Upper lobe of left lung (tissue), 6 donors: Measurements from ENCODE around the gene PLCL2. TPM values are rescaled to one million over a fixed set of nuclear protein-coding genes. Genes with fewer than 3 reads are reported as not detected.

Source experiments
- ATAC-seq, 2 donors: fragments of 200-7000 bp; cut with Tn5 transposase; one replicate each; pipeline ENCODE4 v1.9.1; 2022; ENCODE audit warnings: mild to moderate bottlenecking in 2 of 2, moderate library complexity in 2 of 2; ENCODE audit not compliant: low FRiP score in 2 of 2
- DNase-seq, 2 donors: peaks; one replicate each; pipeline ENCODE4 v3.0.0-alpha.2; 2019 to 2020
- H3K27ac ChIP-seq, 4 donors: fragments of 200-600 bp; sonication (generic); one replicate each; pipeline ENCODE4 v1.5.1; 2016 to 2019
- H3K27me3 ChIP-seq, 4 donors: fragments of 200-600 bp; sonication (generic); one replicate each; pipeline ENCODE4 v1.5.1; 2017 to 2019
- H3K36me3 ChIP-seq, 4 donors: fragments of 200-600 bp; sonication (generic); one replicate each; pipeline ENCODE4 v1.5.1; 2016 to 2019
- H3K4me1 ChIP-seq, 4 donors: fragments of 200-600 bp; sonication (generic); one replicate each; pipeline ENCODE4 v1.5.1; 2018 to 2019
- H3K4me3 ChIP-seq, 4 donors: fragments of 200-600 bp; sonication (generic); one replicate each; pipeline ENCODE4 v1.5.1; 2017 to 2019; ENCODE audit warnings: mild to moderate bottlenecking in 2 of 4, moderate library complexity in 1 of 4
- H3K9me3 ChIP-seq, 4 donors: fragments of 200-600 bp; sonication (generic); one replicate each; pipeline ENCODE4 v1.5.1; 2018 to 2019
- EP300 ChIP-seq, 4 donors: sonication (generic); formaldehyde crosslinking; IDR thresholded peaks; one replicate each; pipeline ENCODE4 v1.5.1; 2017; ENCODE audit warnings: antibody characterized with exemption in 4 of 4, control low read depth in 2 of 4
- POLR2A ChIP-seq, 4 donors: fragments of 450-650 bp; IDR thresholded peaks; one replicate each; pipeline ENCODE4 v1.5.1; 2016 to 2017; ENCODE audit warnings: antibody characterized with exemption in 4 of 4, mild to moderate bottlenecking in 2 of 4
- POLR2AphosphoS5 ChIP-seq, 2 donors: sonication (generic); formaldehyde crosslinking; IDR thresholded peaks; one replicate each; pipeline ENCODE4 v1.5.1; 2017; ENCODE audit warnings: antibody characterized with exemption in 2 of 2
- WGBS, 2 donors: methylation state at CpG; one replicate each; pipeline ENCODE4 v1.1.5; 2017 to 2018; 5-methylcytosine and 5-hydroxymethylcytosine counted together
- total RNA-seq, 6 donors: library from RNA; depleted of rRNA in 4 of 6; stranded (reverse); fragments of >200 nt in 4 of 6; gene quantifications; one replicate each; pipeline versions ENCODE4 v1.1.0 to v1.2.1, GENCODE V29; 2016 to 2021
- TF ChIP-seq, protein P1 (sequence below), 6 experiments: fragments of 450-650 bp in 4 of 6; fragments of 200-600 bp in 2 of 6; sonication (generic) in 2 of 6; IDR thresholded peaks; one replicate each; pipeline ENCODE4 v1.5.1; 2016 to 2019; ENCODE audit warnings: antibody characterized with exemption in 6 of 6
- donor health status: DM: no; HTN: no; CAD: no; lungs with moderate emphysema.
- donor health status: DM: no; HTN: yes; CAD: no; lungs with severe emphysema.

PLCL2 gene
- total RNA-seq, 6 donors from 2014 or later = 6.5 to 15.8 (median 10.7) TPM

GRCh38 chr3:17040990-17041377 is 156.2 kb downstream of the PLCL2 start:
- Histone ChIP-seq H3K4me1 (peaks cover 5 to 15% (median 13%) of the 10 kb centered on the region in 4 donors), H3K9me3 (no peaks in the 10 kb centered on the region), H3K4me3 (no peak overlapping the region), H3K27me3 (no peaks in the 10 kb centered on the region), H3K36me3 (no peaks in the 10 kb centered on the region), H3K27ac (no peak overlapping the region)
- ATAC-seq (no peak), DNase-seq (no peak)
- WGBS, 2 donors = 93 to 94% methylated on average over 5 of the region's 5 CpGs
- TF ChIP-seq POLR2A (IDR thresholded peaks at IDR 0.05) (no peak), EP300 (IDR thresholded peaks at IDR 0.05) (no peak), POLR2AphosphoS5 (IDR thresholded peaks at IDR 0.05) (no peak)
- TF ChIP-seq, protein P1, sequence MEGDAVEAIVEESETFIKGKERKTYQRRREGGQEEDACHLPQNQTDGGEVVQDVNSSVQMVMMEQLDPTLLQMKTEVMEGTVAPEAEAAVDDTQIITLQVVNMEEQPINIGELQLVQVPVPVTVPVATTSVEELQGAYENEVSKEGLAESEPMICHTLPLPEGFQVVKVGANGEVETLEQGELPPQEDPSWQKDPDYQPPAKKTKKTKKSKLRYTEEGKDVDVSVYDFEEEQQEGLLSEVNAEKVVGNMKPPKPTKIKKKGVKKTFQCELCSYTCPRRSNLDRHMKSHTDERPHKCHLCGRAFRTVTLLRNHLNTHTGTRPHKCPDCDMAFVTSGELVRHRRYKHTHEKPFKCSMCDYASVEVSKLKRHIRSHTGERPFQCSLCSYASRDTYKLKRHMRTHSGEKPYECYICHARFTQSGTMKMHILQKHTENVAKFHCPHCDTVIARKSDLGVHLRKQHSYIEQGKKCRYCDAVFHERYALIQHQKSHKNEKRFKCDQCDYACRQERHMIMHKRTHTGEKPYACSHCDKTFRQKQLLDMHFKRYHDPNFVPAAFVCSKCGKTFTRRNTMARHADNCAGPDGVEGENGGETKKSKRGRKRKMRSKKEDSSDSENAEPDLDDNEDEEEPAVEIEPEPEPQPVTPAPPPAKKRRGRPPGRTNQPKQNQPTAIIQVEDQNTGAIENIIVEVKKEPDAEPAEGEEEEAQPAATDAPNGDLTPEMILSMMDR (IDR thresholded peaks at IDR 0.05) = no peak

DNA sequence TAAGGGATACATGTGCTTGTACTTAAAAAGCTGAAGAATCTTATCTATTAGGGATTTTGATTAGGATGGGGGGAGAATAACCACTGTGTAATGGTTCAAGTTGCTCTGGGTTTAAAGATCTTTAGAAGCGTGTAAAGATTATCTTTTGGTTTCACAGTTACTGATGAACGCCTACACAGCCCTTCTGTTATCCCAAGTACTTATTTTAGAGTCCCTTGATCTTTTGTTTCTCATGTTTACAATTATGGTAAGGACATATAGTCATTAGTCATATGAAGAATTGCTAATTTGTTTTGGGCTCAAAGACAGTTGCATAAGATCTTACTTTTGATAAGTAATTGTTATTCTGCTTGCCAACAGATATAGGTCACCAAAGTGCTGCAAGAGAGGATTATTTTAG is 160.1 kb downstream of the PLCL2 start:
- no peaks in the 10 kb centered on the region for H3K36me3 ChIP-seq
- H3K4me1 ChIP-seq = peaks cover 0 to 5% (median 3%) of the 10 kb centered on the region in 4 donors
- no peak overlapping the region for H3K4me3 ChIP-seq
- ATAC-seq = no peak
- 73 to 93% methylated on average over 2 of the region's 2 CpGs for WGBS, 2 donors
- H3K27me3 ChIP-seq = no peaks in the 10 kb centered on the region
- no peak for DNase-seq
- no peak overlapping the region for H3K27ac ChIP-seq
- no peaks in the 10 kb centered on the region for H3K9me3 ChIP-seq
- TF ChIP-seq EP300 (IDR thresholded peaks at IDR 0.05) (no peak), POLR2AphosphoS5 (IDR thresholded peaks at IDR 0.05) (no peak), POLR2A (IDR thresholded peaks at IDR 0.05) (no peak)
- TF ChIP-seq, protein P1 (IDR thresholded peaks at IDR 0.05) = no peak

- H3K36me3 ChIP-seq = no peaks in the 10 kb centered on the region
- no peaks in the 10 kb centered on the region for H3K27me3 ChIP-seq
- ATAC-seq (no peak), DNase-seq (no peak)
- 87% methylated on average over 7 of the region's 7 CpGs for WGBS, 2 donors
- H3K9me3 ChIP-seq = no peaks in the 10 kb centered on the region
- H3K27ac ChIP-seq = no peak overlapping the region
- TF ChIP-seq EP300 (IDR thresholded peaks at IDR 0.05) (no peak), POLR2A (IDR thresholded peaks at IDR 0.05) (no peak), POLR2AphosphoS5 (IDR thresholded peaks at IDR 0.05) (no peak)
- TF ChIP-seq, protein P1 (IDR thresholded peaks at IDR 0.05) = no peak
- H3K4me1 ChIP-seq = no peaks in the 10 kb centered on the region
- H3K4me3 ChIP-seq = no peak overlapping the region
Observed at GRCh38 chr3:17045705-17046104, 160.9 kb downstream of the PLCL2 start.

- Histone ChIP-seq H3K4me1 (no peaks in the 10 kb centered on the region), H3K36me3 (no peaks in the 10 kb centered on the region), H3K27me3 (no peaks in the 10 kb centered on the region), H3K4me3 (no peak overlapping the region), H3K9me3 (no peaks in the 10 kb centered on the region), H3K27ac (no peak overlapping the region)
- TF ChIP-seq, protein P1 (IDR thresholded peaks at IDR 0.05) = no peak
- TF ChIP-seq POLR2AphosphoS5 (IDR thresholded peaks at IDR 0.05) = no peak
- TF ChIP-seq POLR2A (IDR thresholded peaks at IDR 0.05) = no peak
- TF ChIP-seq EP300 (IDR thresholded peaks at IDR 0.05) = no peak
- DNase-seq = no peak
- ATAC-seq = no peak
- WGBS, 2 donors = 94 to 95% methylated on average over 2 of the region's 2 CpGs
Observed at GRCh38 chr3:17046623-17047022, 161.9 kb downstream of the PLCL2 start.

GRCh38 chr3:17047162-17047561 is 162.4 kb downstream of the PLCL2 start:
- Histone ChIP-seq H3K27me3 (no peaks in the 10 kb centered on the region), H3K4me1 (no peaks in the 10 kb centered on the region), H3K9me3 (no peaks in the 10 kb centered on the region), H3K4me3 (no peak overlapping the region), H3K27ac (no peak overlapping the region), H3K36me3 (no peaks in the 10 kb centered on the region)
- no peak for ATAC-seq
- no peak for DNase-seq
- TF ChIP-seq POLR2AphosphoS5 (IDR thresholded peaks at IDR 0.05) (no peak), EP300 (IDR thresholded peaks at IDR 0.05) (no peak)
- 93 to 96% methylated on average over 4 of the region's 4 CpGs for WGBS, 2 donors
